GM13976 (cell line): Measurements from ENCODE around the gene NCR2.

ENCODE experiments used
- DNase-seq: peaks from one replicate; pipeline ENCODE4 v3.0.0; 2012; ENCODE audit warnings: low spot score
- CTCF ChIP-seq: IDR thresholded peaks from 2 replicates; pipeline ENCODE4 v1.5.1; 2012; ENCODE audit warnings: borderline replicate concordance, mild to moderate bottlenecking; ENCODE audit not compliant: insufficient read depth; ENCODE audit errors: extremely low read depth, missing control alignments, control extremely low read depth
- in situ Hi-C: fragments of 300-500 bp; cut with MboI; formaldehyde crosslinking; loops from one replicate; pipeline ENCODE4 v1.12.0; 2022; ENCODE audit warnings: low sequenced_read_pairs, mixed read lengths, inconsistent platforms; ENCODE audit not compliant: unreplicated experiment

NCR2 gene, protein sequence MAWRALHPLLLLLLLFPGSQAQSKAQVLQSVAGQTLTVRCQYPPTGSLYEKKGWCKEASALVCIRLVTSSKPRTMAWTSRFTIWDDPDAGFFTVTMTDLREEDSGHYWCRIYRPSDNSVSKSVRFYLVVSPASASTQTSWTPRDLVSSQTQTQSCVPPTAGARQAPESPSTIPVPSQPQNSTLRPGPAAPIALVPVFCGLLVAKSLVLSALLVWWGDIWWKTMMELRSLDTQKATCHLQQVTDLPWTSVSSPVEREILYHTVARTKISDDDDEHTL

DNA sequence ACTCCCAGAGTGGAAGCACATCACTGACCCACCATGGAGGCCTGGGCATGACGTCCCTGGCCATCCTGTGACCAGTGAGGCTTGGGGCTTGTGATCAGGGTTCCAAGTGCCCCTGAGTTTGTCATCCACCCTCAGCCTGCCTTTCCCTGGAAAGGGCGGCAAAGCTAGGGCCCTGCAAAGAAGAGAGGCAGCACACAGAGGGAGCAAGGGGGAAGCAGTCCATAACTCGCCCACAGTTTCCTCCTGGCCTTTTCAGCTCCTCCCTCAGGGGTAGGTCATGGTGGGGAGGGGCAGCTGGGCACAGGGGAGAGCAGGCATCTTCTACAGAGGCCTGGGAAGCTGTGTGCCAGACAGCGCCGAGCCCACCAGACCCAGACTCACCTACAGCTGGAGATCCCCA is at the start of gene NCR2:
Gene NCR2, plus strand, starts transcription at position 313 of the 400 bp plus-strand sequence. CDS start 269 bp downstream, outside the sequence.
- in situ Hi-C loops = no loop called here
- no peak for TF ChIP-seq CTCF
- peak; percentile 45 for DNase-seq

DNA sequence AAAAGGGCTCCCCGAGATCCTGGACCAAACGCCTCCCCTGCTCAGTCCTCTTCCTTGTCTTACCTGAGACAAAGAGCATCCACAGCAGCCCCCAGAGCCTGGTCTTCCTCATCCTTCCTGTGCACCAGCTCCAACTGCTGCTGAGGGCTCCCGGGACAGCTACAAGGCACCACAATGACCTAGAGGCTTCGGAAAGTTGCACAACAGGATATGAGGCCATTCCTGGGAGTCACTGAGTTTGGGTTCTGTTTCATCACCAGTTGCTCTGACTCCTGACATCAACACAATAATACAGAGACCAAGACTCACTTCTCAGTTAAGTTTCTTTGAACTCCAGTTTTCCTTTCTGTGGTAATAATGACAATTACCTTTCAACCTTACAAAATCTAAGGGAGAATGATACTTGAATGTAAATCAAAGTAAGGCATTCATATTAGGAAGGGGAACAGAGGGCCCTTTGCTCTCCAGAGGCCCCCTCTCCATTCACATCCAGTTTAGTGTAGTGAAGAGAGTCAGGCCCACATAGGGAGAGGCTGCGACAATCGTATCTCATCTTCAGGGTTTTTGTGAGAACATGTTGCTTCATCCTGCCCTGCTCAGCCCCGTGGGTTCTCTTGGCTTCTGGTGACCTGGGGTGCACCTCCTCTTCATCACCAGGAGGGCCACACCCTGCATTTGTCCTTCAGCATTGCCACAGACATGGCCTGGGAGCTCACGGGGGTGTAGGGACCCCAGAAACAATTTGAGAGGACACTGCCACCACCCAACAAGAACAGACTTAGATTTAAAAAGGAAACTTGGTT is 48.7 kb upstream of the NCR2 start, which contains the start of gene TREM1:
Gene TREM1, minus strand, starts transcription at position 139 of the 803 bp plus-strand sequence. Its CDS starts 27 bp downstream, at position 112.
- no peak for DNase-seq
- in situ Hi-C loops = no loop called here

GRCh38 chr6:41288030-41288753 is 47.2 kb upstream of the NCR2 start:
- in situ Hi-C loops = no loop called here
- no peak for TF ChIP-seq CTCF

More for the DNA sequence above, 48.7 kb upstream of the NCR2 start, which contains the start of gene TREM1:
- TF ChIP-seq CTCF = no peak

GRCh38 chr6:41288754-41289129 is 46.7 kb upstream of the NCR2 start:
- in situ Hi-C loops = no loop called here
- no peak for TF ChIP-seq CTCF
- DNase-seq = no peak

More at GRCh38 chr6:41288030-41288753, 47.2 kb upstream of the NCR2 start:
- peak; percentile 51 for DNase-seq

GRCh38 chr6:41289815-41290214 is 45.6 kb upstream of the NCR2 start:
- no peak for DNase-seq
- no peak for TF ChIP-seq CTCF
- in situ Hi-C loops = no loop called here

DNA sequence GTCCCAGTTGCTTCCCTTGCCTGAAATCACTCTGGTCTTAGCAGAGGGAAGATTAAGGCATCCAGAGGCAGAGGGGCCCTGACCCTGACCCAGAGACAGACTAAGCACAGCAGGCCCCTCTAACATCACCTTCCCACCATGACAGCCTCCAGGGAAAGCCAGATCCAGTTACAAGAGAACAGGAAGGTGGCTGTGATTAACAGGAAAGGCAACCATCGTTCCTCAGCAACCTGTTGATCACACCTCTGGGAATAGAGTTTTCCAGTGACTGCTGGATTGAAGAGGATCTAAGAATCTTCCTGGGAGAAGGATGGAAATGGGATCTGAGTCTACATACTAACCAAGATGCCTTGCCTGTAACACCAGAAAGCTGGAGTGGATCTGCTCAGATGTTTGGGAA is 43.7 kb upstream of the NCR2 start:
- in situ Hi-C loops = no loop called here
- no peak for DNase-seq
- TF ChIP-seq CTCF = no peak
